Endodermal cell (in vitro differentiated cells): Measurements from ENCODE around the gene TRUB2. TPM values are rescaled to one million over a fixed set of nuclear protein-coding genes. Genes with fewer than 3 reads are reported as not detected.

Source experiments
- DNase-seq: peaks from one replicate; pipeline ENCODE4 v3.0.0-alpha.2; 2017
- H3K27ac ChIP-seq: 2 replicates; pipeline ENCODE4 v1.5.1; 2013; ENCODE audit warnings: mild to moderate bottlenecking, low read depth, low read length, moderate library complexity
- H3K27me3 ChIP-seq: 2 replicates; pipeline ENCODE4 v1.6.1; 2013; ENCODE audit warnings: mild to moderate bottlenecking, low read length, moderate library complexity; ENCODE audit not compliant: insufficient read depth, control insufficient read depth, poor library complexity, severe bottlenecking
- H3K36me3 ChIP-seq: 2 replicates; pipeline ENCODE4 v1.7.0; 2013; ENCODE audit warnings: mild to moderate bottlenecking, low read length, moderate library complexity; ENCODE audit not compliant: control insufficient read depth, insufficient read depth
- H3K4me1 ChIP-seq: one replicate; pipeline ENCODE4 v1.7.0; 2013; ENCODE audit warnings: low read length; ENCODE audit not compliant: control insufficient read depth, insufficient read depth
- H3K4me3 ChIP-seq: 2 replicates; pipeline ENCODE4 v1.5.1; 2013; ENCODE audit warnings: mild to moderate bottlenecking, low read length, moderate library complexity
- H3K9ac ChIP-seq: 2 replicates; pipeline ENCODE4 v1.6.1; 2013; ENCODE audit warnings: mild to moderate bottlenecking, low read length, moderate library complexity; ENCODE audit not compliant: poor library complexity, severe bottlenecking; ENCODE audit errors: extremely low read depth
- H3K9me3 ChIP-seq: 2 replicates; pipeline ENCODE4 v1.6.1; 2013; ENCODE audit warnings: mild to moderate bottlenecking, low read length, moderate library complexity; ENCODE audit not compliant: control insufficient read depth
- H3K27ac Mint-ChIP-seq: 2 replicates; pipeline ENCODE4 v1.8.0; 2020; ENCODE audit warnings: mixed read lengths
- H3K27me3 Mint-ChIP-seq: 2 replicates; pipeline ENCODE4 v1.8.0; 2021; ENCODE audit warnings: mild to moderate bottlenecking, mixed read lengths; ENCODE audit not compliant: insufficient read depth
- H3K36me3 Mint-ChIP-seq: 2 replicates; pipeline ENCODE4 v1.8.0; 2020; ENCODE audit warnings: low read depth, mixed read lengths
- H3K4me1 Mint-ChIP-seq: 2 replicates; pipeline ENCODE4 v1.8.0; 2020; ENCODE audit warnings: mixed read lengths
- H3K4me3 Mint-ChIP-seq: 2 replicates; pipeline ENCODE4 v1.8.0; 2020; ENCODE audit warnings: mild to moderate bottlenecking, moderate library complexity, mixed read lengths
- H3K9me3 Mint-ChIP-seq: 2 replicates; pipeline ENCODE4 v1.8.0; 2020; ENCODE audit warnings: mild to moderate bottlenecking, mixed read lengths
- CTCF ChIP-seq: fragments of 200-600 bp; sonication (generic); conservative IDR thresholded peaks from 2 replicates; pipeline ENCODE4 v1.5.0; 2021; ENCODE audit warnings: antibody characterized with exemption, mild to moderate bottlenecking
- WGBS, 2 experiments: methylation state at CpG; one replicate each; pipeline versions ENCODE4 v1.1.5 to v1.1.7; 2013; ENCODE audit warnings: missing lambda C conversion rate in 2 of 2, mixed read lengths in 1 of 2; ENCODE audit not compliant: insufficient coverage in 1 of 2, insufficient read length in 1 of 2; 5-methylcytosine and 5-hydroxymethylcytosine counted together
- total RNA-seq, 2 donors: library from RNA; stranded (reverse); fragmentation: NEBNext Ultra II Directional in 1 of 2; extraction: Animal tissue kit (Norgen Biotek cat#: 25700) in 1 of 2; gene quantifications; 2 replicates in 1 of 2; 3 replicates in 1 of 2; pipeline ENCODE4 v1.2.1, GENCODE V29; 2021

The TRUB2 gene
- total RNA-seq, 2 donors from 2014 or later: 30.6 to 31.8 TPM

GRCh38 chr9:128257907-128258306, 64.3 kb downstream of the TRUB2 start:
- Histone ChIP-seq H3K4me1 (no peaks in the 10 kb centered on the region), H3K9ac (no peak overlapping the region), H3K27ac (no peak overlapping the region), H3K4me3 (no peak overlapping the region), H3K27me3 (no peaks in the 10 kb centered on the region), H3K9me3 (no peaks in the 10 kb centered on the region), H3K36me3 (peaks cover 50% of the 10 kb centered on the region)
- TF ChIP-seq CTCF: no peak
- WGBS, 2 experiments: 93 to 96% methylated on average over 8 to 11 of the region's 11 CpGs
- peaks cover 41% of the 10 kb centered on the region for H3K36me3 Mint-ChIP-seq
- H3K4me1 Mint-ChIP-seq: peaks cover 2% of the 10 kb centered on the region
- H3K27me3 Mint-ChIP-seq: no peaks in the 10 kb centered on the region
- DNase-seq: no peak
- H3K4me3 Mint-ChIP-seq: no peak overlapping the region
- no peaks in the 10 kb centered on the region for H3K9me3 Mint-ChIP-seq
- H3K27ac Mint-ChIP-seq: no peak overlapping the region

GRCh38 chr9:128257086-128257825, 65.0 kb downstream of the TRUB2 start:
- Mint-ChIP-seq H3K36me3 (peaks cover 37% of the 10 kb centered on the region), H3K4me1 (peaks cover 2% of the 10 kb centered on the region), H3K4me3 (no peak overlapping the region), H3K27me3 (peaks cover 1% of the 10 kb centered on the region), H3K9me3 (no peaks in the 10 kb centered on the region), H3K27ac (no peak overlapping the region)
- no peak overlapping the region for H3K27ac ChIP-seq
- no peaks in the 10 kb centered on the region for H3K9me3 ChIP-seq
- H3K4me3 ChIP-seq: no peak overlapping the region
- no peak for DNase-seq
- H3K36me3 ChIP-seq: peaks cover 43% of the 10 kb centered on the region
- TF ChIP-seq CTCF: no peak
- H3K9ac ChIP-seq: no peak overlapping the region
- H3K4me1 ChIP-seq: no peaks in the 10 kb centered on the region
- H3K27me3 ChIP-seq: no peaks in the 10 kb centered on the region
- WGBS, 2 experiments: 95 to 97% methylated on average over 14 to 23 of the region's 23 CpGs

Other genes with a start within 250 kb of the TRUB2 start
- gene PTGES2, start 194.7 kb downstream of the TRUB2 start, total RNA-seq: 10 to 100 TPM; 73.5 to 84.5 TPM
- gene LCN2, start 173.0 kb downstream of the TRUB2 start, total RNA-seq: not detected
- 10 to 100 TPM; 65.7 to 82.1 TPM for gene BBLN, start 162.2 kb downstream of the TRUB2 start, total RNA-seq
- 100 to 1,000 TPM; 115 to 117 TPM for gene CIZ1, start 130.9 kb downstream of the TRUB2 start, total RNA-seq
- gene DNM1, start 119.1 kb downstream of the TRUB2 start, total RNA-seq: 100 to 1,000 TPM in 1 of 2 donors, 10 to 100 TPM in 1; 55.8 to 147 TPM
- gene GOLGA2, start 46.4 kb downstream of the TRUB2 start, total RNA-seq: 100 to 1,000 TPM in 1 of 2 donors, 10 to 100 TPM in 1; 91.9 to 101 TPM
- 10 to 100 TPM; 33.4 to 46.9 TPM for gene SWI5, start 46.2 kb downstream of the TRUB2 start, total RNA-seq
- 10 to 100 TPM; 48.1 to 50.7 TPM for gene COQ4, start 392 bp upstream of the TRUB2 start, total RNA-seq
- 10 to 100 TPM; 22.4 to 25.0 TPM for gene SLC27A4, start 18.1 kb upstream of the TRUB2 start, total RNA-seq
- 10 to 100 TPM; 51.5 to 60.4 TPM for gene URM1, start 48.9 kb upstream of the TRUB2 start, total RNA-seq
- gene CERCAM, start 98.4 kb upstream of the TRUB2 start, total RNA-seq: 10 to 100 TPM; 18.5 to 26.5 TPM
- 10 to 100 TPM; 34.5 to 48.7 TPM for gene ODF2, start 133.6 kb upstream of the TRUB2 start, total RNA-seq
- gene GLE1, start 182.3 kb upstream of the TRUB2 start, total RNA-seq: 10 to 100 TPM; 14.7 to 16.6 TPM
- 100 to 1,000 TPM; 309 to 319 TPM for gene SPTAN1, start 230.1 kb upstream of the TRUB2 start, total RNA-seq